WTC11 (cell line): Measurements from ENCODE around the gene SNRPD3. TPM values are rescaled to one million over a fixed set of nuclear protein-coding genes. Genes with fewer than 3 reads are reported as not detected.

ENCODE experiments used
- ATAC-seq: fragments of 200-7000 bp; cut with Tn5 transposase; 2 replicates; pipeline ENCODE4 v1.10.0; 2021; ENCODE audit warnings: mild to moderate bottlenecking, moderate library complexity
- CTCF ChIA-PET: fragments of 300-600 bp; sonication (Branson Sonifier 250); formaldehyde crosslinking; loops from one replicate; lab custom pipeline; 2021; ENCODE audit warnings: antibody characterized with exemption; lab: Charles Lee
- POLR2A ChIA-PET: fragments of 350-600 bp; sonication (Branson Sonifier 250); formaldehyde crosslinking; loops from one replicate; lab custom pipeline; 2021; ENCODE audit warnings: antibody characterized with exemption; lab: Charles Lee
- DNase-seq: peaks from one replicate; pipeline ENCODE4 v3.0.0; 2021; ENCODE audit warnings: low spot score
- H3K27ac Mint-ChIP-seq: 2 replicates; pipeline ENCODE4 v1.8.0; 2021; ENCODE audit warnings: mixed read lengths
- H3K27me3 Mint-ChIP-seq: 2 replicates; pipeline ENCODE4 v1.8.0; 2021; ENCODE audit warnings: low read depth, mild to moderate bottlenecking, moderate library complexity, mixed read lengths
- H3K36me3 Mint-ChIP-seq: 2 replicates; pipeline ENCODE4 v1.8.0; 2021; ENCODE audit warnings: mixed read lengths
- H3K4me1 Mint-ChIP-seq: 2 replicates; pipeline ENCODE4 v1.8.0; 2022; ENCODE audit warnings: mixed read lengths
- H3K4me3 Mint-ChIP-seq: 2 replicates; pipeline ENCODE4 v1.8.0; 2021; ENCODE audit warnings: mild to moderate bottlenecking, moderate library complexity, mixed read lengths
- H3K9me3 Mint-ChIP-seq: 2 replicates; pipeline ENCODE4 v1.8.0; 2021; ENCODE audit warnings: mixed read lengths
- AR ChIP-seq: fragments of 250-450 bp; sonication (Bioruptor Pico); IDR thresholded peaks from 2 replicates; pipeline ENCODE4 v1.9.0; 2021; ENCODE audit warnings: mild to moderate bottlenecking
- CTCF ChIP-seq: fragments of 200-600 bp; IDR thresholded peaks from 2 replicates; pipeline ENCODE4 v1.8.0; 2022; ENCODE audit warnings: antibody characterized with exemption
- E2F1 ChIP-seq: sonication (generic); formaldehyde crosslinking; IDR thresholded peaks from 2 replicates; pipeline ENCODE4 v1.8.0; 2022; ENCODE audit warnings: mild to moderate bottlenecking, missing genetic modification reagents
- ELF4 ChIP-seq: sonication (generic); formaldehyde crosslinking; IDR thresholded peaks from 2 replicates; pipeline ENCODE4 v1.8.1; 2022; ENCODE audit warnings: low read depth, mild to moderate bottlenecking, moderate library complexity, missing genetic modification reagents
- ESRRA ChIP-seq: sonication (generic); formaldehyde crosslinking; IDR thresholded peaks from 2 replicates; pipeline ENCODE4 v1.8.1; 2022; ENCODE audit warnings: mild to moderate bottlenecking, missing genetic modification reagents, borderline replicate concordance
- FOXJ3 ChIP-seq: sonication (generic); formaldehyde crosslinking; IDR thresholded peaks from 2 replicates; pipeline ENCODE4 v1.9.0; 2021; ENCODE audit warnings: missing genetic modification reagents, mild to moderate bottlenecking, borderline replicate concordance
- GABPB1 ChIP-seq: sonication (generic); formaldehyde crosslinking; IDR thresholded peaks from 2 replicates; pipeline ENCODE4 v1.8.1; 2023; ENCODE audit warnings: mild to moderate bottlenecking, missing genetic modification reagents
- GTF2I ChIP-seq: fragments of 250-450 bp; sonication (Bioruptor Pico); conservative IDR thresholded peaks from 2 replicates; pipeline ENCODE4 v1.4.0; 2021; ENCODE audit warnings: mild to moderate bottlenecking
- IRF1 ChIP-seq: sonication (generic); formaldehyde crosslinking; IDR thresholded peaks from 2 replicates; pipeline ENCODE4 v1.8.0; 2023; ENCODE audit warnings: missing genetic modification reagents
- MLX ChIP-seq: sonication (generic); formaldehyde crosslinking; IDR thresholded peaks from 2 replicates; pipeline ENCODE4 v1.8.1; 2023; ENCODE audit warnings: mild to moderate bottlenecking, missing genetic modification reagents, moderate library complexity
- MXD4 ChIP-seq: fragments of 250-450 bp; sonication (Bioruptor Pico); IDR thresholded peaks from 2 replicates; pipeline ENCODE4 v1.8.0; 2021; ENCODE audit warnings: mild to moderate bottlenecking, moderate library complexity, borderline replicate concordance
- NFE2L1 ChIP-seq: sonication (generic); formaldehyde crosslinking; IDR thresholded peaks from 2 replicates; pipeline ENCODE4 v1.8.1; 2023; ENCODE audit warnings: missing genetic modification reagents
- NR3C1 ChIP-seq: sonication (generic); formaldehyde crosslinking; conservative IDR thresholded peaks from 2 replicates; pipeline ENCODE4 v1.8.1; 2023; ENCODE audit warnings: low read depth, mild to moderate bottlenecking, missing genetic modification reagents
- RELA ChIP-seq: sonication (generic); formaldehyde crosslinking; IDR thresholded peaks from 2 replicates; pipeline ENCODE4 v1.8.1; 2022; ENCODE audit warnings: missing genetic modification reagents, mild to moderate bottlenecking, borderline replicate concordance
- RORB ChIP-seq: fragments of 250-450 bp; sonication (Bioruptor Pico); IDR thresholded peaks from 2 replicates; pipeline ENCODE4 v1.9.0; 2021; ENCODE audit warnings: mild to moderate bottlenecking
- SOX15 ChIP-seq: fragments of 250-450 bp; sonication (Bioruptor Pico); IDR thresholded peaks from 2 replicates; pipeline ENCODE4 v1.9.0; 2021; ENCODE audit warnings: mild to moderate bottlenecking
- TP53 ChIP-seq: sonication (generic); formaldehyde crosslinking; IDR thresholded peaks from 2 replicates; pipeline ENCODE4 v1.8.1; 2023; ENCODE audit warnings: mild to moderate bottlenecking, missing genetic modification reagents
- ZNF425 ChIP-seq: fragments of 250-450 bp; sonication (Bioruptor Pico); conservative IDR thresholded peaks from 2 replicates; pipeline ENCODE4 v1.9.0; 2021; ENCODE audit warnings: mild to moderate bottlenecking
- total RNA-seq: library from RNA; stranded (reverse); gene quantifications from 3 replicates; pipeline ENCODE4 v1.2.3, GENCODE V29; 2021

The SNRPD3 gene
- total RNA-seq, 1 experiment from 2014 or later: 198 TPM

GRCh38 chr22:24583221-24584165 is 27.7 kb downstream of the SNRPD3 start:
- DNase-seq: no peak
- H3K4me3 Mint-ChIP-seq: no peak overlapping the region
- TF ChIP-seq CTCF (no peak), GABPB1 (CRISPR knock-in tag) (no peak; the same call in 1 of the 2 replicates), RELA (no peak), TP53 (CRISPR knock-in tag) (no peak)
- TF ChIP-seq, all 79 proteins: peak for 0
- POLR2A ChIA-PET: interaction anchor here (0.7 to 1.3 kb wide), 2 partner anchors 10 to 17 kb away, joined by 3 to 4 read pairs; partner anchors contain the start of gene LRRC75B
- CTCF ChIA-PET: interaction anchor here (0.9 to 1.2 kb wide), 3 partner anchors 10 to 219 kb away, joined by 3 read pairs; partner anchors contain the start of gene LRRC75B
- Mint-ChIP-seq H3K4me1 (no peaks in the 10 kb centered on the region), H3K27ac (peak overlapping the region; percentile 76; the same call in 1 of the 2 replicates), H3K36me3 (no peaks in the 10 kb centered on the region), H3K27me3 (no peaks in the 10 kb centered on the region), H3K9me3 (no peaks in the 10 kb centered on the region)
- no peak for ATAC-seq

- POLR2A ChIA-PET: interaction anchor here (0.7 to 1.3 kb wide), 2 partner anchors 9 to 17 kb away, joined by 3 to 4 read pairs; partner anchors contain the start of gene LRRC75B
- CTCF ChIA-PET: interaction anchor here (1.0 to 1.2 kb wide), 2 partner anchors 9 to 188 kb away, joined by 3 read pairs; partner anchors contain the start of gene LRRC75B
Observed at GRCh38 chr22:24584166-24584790, 28.5 kb downstream of the SNRPD3 start.

GRCh38 chr22:24584871-24585411 is 29.1 kb downstream of the SNRPD3 start:
- Mint-ChIP-seq H3K36me3 (no peaks in the 10 kb centered on the region), H3K27ac (no peak overlapping the region), H3K9me3 (no peaks in the 10 kb centered on the region), H3K4me1 (no peaks in the 10 kb centered on the region), H3K4me3 (no peak overlapping the region), H3K27me3 (no peaks in the 10 kb centered on the region)
- no peak for ATAC-seq
- ChIA-PET POLR2A (interaction anchor here (0.6 to 1.3 kb wide), 2 partner anchors 8 to 480 kb away, joined by 3 to 4 read pairs; partner anchors contain the start of gene LRRC75B), CTCF (interaction anchor here (1.0 to 1.2 kb wide), 2 partner anchors 8 to 188 kb away, joined by 3 read pairs; partner anchors contain the start of gene LRRC75B)
- no peak for DNase-seq
- TF ChIP-seq AR (no peak), NR3C1 (CRISPR knock-in tag) (no peak), NFE2L1 (no peak), ZNF425 (CRISPR knock-in tag) (no peak), RORB (CRISPR knock-in tag) (no peak), E2F1 (no peak), IRF1 (CRISPR knock-in tag) (no peak), SOX15 (CRISPR knock-in tag) (no peak), GTF2I (CRISPR knock-in tag) (no peak), FOXJ3 (CRISPR knock-in tag) (no peak), ESRRA (CRISPR knock-in tag) (no peak), ELF4 (CRISPR knock-in tag) (no peak)

More at GRCh38 chr22:24584166-24584790, 28.5 kb downstream of the SNRPD3 start:
- H3K4me3 Mint-ChIP-seq: no peak overlapping the region
- TF ChIP-seq ELF4 (CRISPR knock-in tag): no peak
- no peak for TF ChIP-seq GTF2I (CRISPR knock-in tag)
- no peak for TF ChIP-seq MLX
- TF ChIP-seq MXD4: no peak
- H3K36me3 Mint-ChIP-seq: no peaks in the 10 kb centered on the region
- no peak overlapping the region for H3K27ac Mint-ChIP-seq
- DNase-seq (no peak), ATAC-seq (no peak)
- H3K9me3 Mint-ChIP-seq: no peaks in the 10 kb centered on the region
- no peaks in the 10 kb centered on the region for H3K4me1 Mint-ChIP-seq
- H3K27me3 Mint-ChIP-seq: no peaks in the 10 kb centered on the region
